Activated naive CD4-positive, alpha-beta T cell treated with anti-CD3 and anti-CD28 coated beads, Interleukin-2, amount 10 ng/mL, durations not matched to agents 7 days and 5 days (primary cell): Measurements from ENCODE around the gene ADARB2.

Experiments used
- CTCF ChIA-PET: fragments of 350-600 bp; sonication (Branson Sonifier 250); formaldehyde crosslinking; loops from one replicate; lab custom pipeline; 2021; ENCODE audit warnings: antibody characterized with exemption; lab: Charles Lee
- DNase-seq: peaks from one replicate; pipeline ENCODE4 v3.0.0-alpha.2; 2020
- H3K27ac Mint-ChIP-seq: one replicate; pipeline ENCODE4 v1.8.0; 2021; ENCODE audit warnings: mild to moderate bottlenecking, moderate library complexity, mixed read lengths
- H3K27me3 Mint-ChIP-seq: one replicate; pipeline ENCODE4 v1.8.0; 2021; ENCODE audit warnings: mild to moderate bottlenecking, mixed read lengths
- H3K36me3 Mint-ChIP-seq: one replicate; pipeline ENCODE4 v1.8.0; 2021; ENCODE audit warnings: mixed read lengths
- H3K4me1 Mint-ChIP-seq: one replicate; pipeline ENCODE4 v1.8.0; 2021; ENCODE audit warnings: mixed read lengths
- H3K4me3 Mint-ChIP-seq: one replicate; pipeline ENCODE4 v1.8.0; 2021; ENCODE audit warnings: mild to moderate bottlenecking, moderate library complexity, mixed read lengths
- H3K9me3 Mint-ChIP-seq: one replicate; pipeline ENCODE4 v1.8.0; 2021; ENCODE audit warnings: mixed read lengths

The ADARB2 gene

GRCh38 chr10:1658658-1659057 is 78.7 kb downstream of the ADARB2 start:
- Mint-ChIP-seq H3K36me3 (no peaks in the 10 kb centered on the region), H3K27ac (no peak overlapping the region), H3K9me3 (no peaks in the 10 kb centered on the region), H3K4me1 (no peaks in the 10 kb centered on the region), H3K27me3 (peaks cover 27% of the 10 kb centered on the region), H3K4me3 (no peak overlapping the region)
- CTCF ChIA-PET = no interaction called here
- DNase-seq = no peak

GRCh38 chr10:1657479-1657878 is 79.8 kb downstream of the ADARB2 start:
- H3K36me3 Mint-ChIP-seq = no peaks in the 10 kb centered on the region
- CTCF ChIA-PET = no interaction called here
- H3K4me3 Mint-ChIP-seq = no peak overlapping the region
- H3K4me1 Mint-ChIP-seq = no peaks in the 10 kb centered on the region
- no peak overlapping the region for H3K27ac Mint-ChIP-seq
- peaks cover 27% of the 10 kb centered on the region for H3K27me3 Mint-ChIP-seq
- H3K9me3 Mint-ChIP-seq = no peaks in the 10 kb centered on the region
- DNase-seq = no peak

- no peak for DNase-seq
- Mint-ChIP-seq H3K9me3 (no peaks in the 10 kb centered on the region), H3K4me3 (no peak overlapping the region), H3K4me1 (no peaks in the 10 kb centered on the region), H3K27me3 (peaks cover 18% of the 10 kb centered on the region), H3K27ac (no peak overlapping the region), H3K36me3 (no peaks in the 10 kb centered on the region)
- CTCF ChIA-PET = no interaction called here
Observed at GRCh38 chr10:1655367-1655766, 82.0 kb downstream of the ADARB2 start.

DNA sequence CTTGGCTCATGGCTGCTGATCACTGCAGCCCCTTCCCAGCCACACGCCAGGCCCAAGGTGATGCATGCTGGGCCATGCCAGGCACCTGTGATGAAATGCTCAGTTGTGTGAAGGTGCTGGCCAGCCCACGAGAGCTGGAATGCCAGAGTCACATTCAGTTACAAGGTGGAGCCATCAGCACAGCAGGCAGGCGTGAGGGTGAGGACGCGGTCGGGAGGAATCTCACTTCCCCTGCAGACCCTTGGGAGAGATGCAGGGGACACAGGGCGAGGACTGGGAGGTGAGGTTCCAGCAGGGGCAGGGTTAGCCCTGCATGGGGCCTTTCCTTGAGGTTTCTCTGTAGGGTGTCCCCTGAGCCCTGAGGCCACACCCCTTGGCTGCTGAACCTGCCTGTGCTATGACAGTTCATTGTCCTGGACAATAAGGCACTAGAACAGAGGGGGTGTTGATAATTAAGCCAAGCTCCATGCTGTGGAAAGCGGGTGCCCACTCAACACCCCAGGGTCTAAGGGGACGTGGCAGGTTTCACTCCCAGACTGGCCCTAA is 82.4 kb downstream of the ADARB2 start:
- Mint-ChIP-seq H3K9me3 (no peaks in the 10 kb centered on the region), H3K36me3 (no peaks in the 10 kb centered on the region), H3K4me3 (no peak overlapping the region), H3K27me3 (peaks cover 16% of the 10 kb centered on the region), H3K4me1 (no peaks in the 10 kb centered on the region), H3K27ac (no peak overlapping the region)
- no peak for DNase-seq
- CTCF ChIA-PET = no interaction called here

DNA sequence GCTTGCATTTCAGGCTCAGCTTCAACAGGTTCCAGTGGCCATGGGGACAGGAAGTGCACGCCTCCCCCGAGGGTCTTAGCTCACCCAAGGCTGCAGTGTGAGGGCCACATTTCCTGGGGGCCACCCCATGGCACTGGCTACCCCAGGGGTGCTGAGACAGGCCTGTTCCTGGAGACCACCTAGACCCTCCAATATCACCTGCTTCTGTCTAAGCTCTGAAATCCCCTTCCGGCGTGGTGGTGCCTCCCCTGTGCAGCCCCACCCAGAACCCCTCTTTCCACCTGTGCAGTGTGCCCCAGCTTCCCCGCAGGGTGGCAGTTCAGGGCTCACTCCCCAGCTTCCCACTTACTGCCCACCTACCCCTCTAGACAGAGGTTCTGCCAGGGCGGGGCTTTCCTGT is 83.1 kb downstream of the ADARB2 start:
- H3K9me3 Mint-ChIP-seq = no peaks in the 10 kb centered on the region
- no peak for DNase-seq
- CTCF ChIA-PET = no interaction called here
- no peak overlapping the region for H3K4me3 Mint-ChIP-seq
- peaks cover 13% of the 10 kb centered on the region for H3K27me3 Mint-ChIP-seq
- no peaks in the 10 kb centered on the region for H3K36me3 Mint-ChIP-seq
- no peaks in the 10 kb centered on the region for H3K4me1 Mint-ChIP-seq
- no peak overlapping the region for H3K27ac Mint-ChIP-seq

DNA sequence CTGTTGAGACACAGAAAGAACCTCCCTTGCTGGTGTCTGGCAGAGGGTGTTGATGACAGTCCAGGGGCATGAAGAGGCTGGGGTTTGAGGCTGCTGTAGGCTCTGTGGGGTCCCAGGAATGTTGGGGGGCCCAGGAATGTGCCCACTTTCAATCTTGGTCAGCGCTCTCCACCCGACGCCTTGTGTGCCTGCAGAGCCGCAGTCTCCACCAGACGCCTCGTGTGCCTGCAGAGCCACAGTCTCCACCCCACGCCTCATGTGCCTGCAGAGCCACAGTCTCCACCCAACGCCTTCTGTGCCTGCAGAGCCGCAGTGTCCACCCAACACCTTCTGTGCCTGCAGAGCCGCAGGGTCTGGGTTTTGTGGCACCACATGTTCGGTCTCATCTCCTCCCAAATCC is 84.0 kb downstream of the ADARB2 start:
- CTCF ChIA-PET = no interaction called here
- H3K4me3 Mint-ChIP-seq = no peak overlapping the region
- no peaks in the 10 kb centered on the region for H3K9me3 Mint-ChIP-seq
- no peaks in the 10 kb centered on the region for H3K36me3 Mint-ChIP-seq
- DNase-seq = no peak
- H3K4me1 Mint-ChIP-seq = no peaks in the 10 kb centered on the region
- peaks cover 11% of the 10 kb centered on the region for H3K27me3 Mint-ChIP-seq
- no peak overlapping the region for H3K27ac Mint-ChIP-seq

DNA sequence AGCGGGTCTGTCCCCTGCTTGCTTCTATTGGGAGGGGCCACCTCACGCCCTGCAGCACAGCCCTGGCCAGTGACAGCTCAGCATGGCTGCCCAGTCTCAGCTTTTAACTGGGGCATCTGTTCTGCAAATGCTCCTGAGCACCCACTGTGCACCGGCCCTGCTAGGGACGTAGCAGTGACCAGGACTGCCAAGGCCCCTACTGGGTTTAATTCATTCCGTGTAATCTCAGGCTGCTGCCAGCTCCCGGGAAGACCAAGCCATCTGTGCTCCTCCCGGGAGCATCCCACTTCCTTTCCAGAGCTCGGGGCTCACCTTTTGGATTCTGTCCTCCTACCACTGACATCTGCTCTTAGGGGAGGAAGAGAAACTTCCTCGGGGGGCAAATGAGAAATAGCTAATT is 85.2 kb downstream of the ADARB2 start:
- Mint-ChIP-seq H3K4me1 (no peaks in the 10 kb centered on the region), H3K27me3 (no peaks in the 10 kb centered on the region), H3K36me3 (no peaks in the 10 kb centered on the region), H3K27ac (no peak overlapping the region), H3K4me3 (no peak overlapping the region), H3K9me3 (peaks cover 4% of the 10 kb centered on the region)
- CTCF ChIA-PET = no interaction called here
- DNase-seq = no peak

GRCh38 chr10:1651270-1651966 is 85.9 kb downstream of the ADARB2 start:
- DNase-seq = no peak
- Mint-ChIP-seq H3K36me3 (no peaks in the 10 kb centered on the region), H3K4me1 (no peaks in the 10 kb centered on the region), H3K4me3 (no peak overlapping the region), H3K9me3 (peaks cover 4% of the 10 kb centered on the region), H3K27ac (no peak overlapping the region), H3K27me3 (no peaks in the 10 kb centered on the region)
- CTCF ChIA-PET = no interaction called here

DNA sequence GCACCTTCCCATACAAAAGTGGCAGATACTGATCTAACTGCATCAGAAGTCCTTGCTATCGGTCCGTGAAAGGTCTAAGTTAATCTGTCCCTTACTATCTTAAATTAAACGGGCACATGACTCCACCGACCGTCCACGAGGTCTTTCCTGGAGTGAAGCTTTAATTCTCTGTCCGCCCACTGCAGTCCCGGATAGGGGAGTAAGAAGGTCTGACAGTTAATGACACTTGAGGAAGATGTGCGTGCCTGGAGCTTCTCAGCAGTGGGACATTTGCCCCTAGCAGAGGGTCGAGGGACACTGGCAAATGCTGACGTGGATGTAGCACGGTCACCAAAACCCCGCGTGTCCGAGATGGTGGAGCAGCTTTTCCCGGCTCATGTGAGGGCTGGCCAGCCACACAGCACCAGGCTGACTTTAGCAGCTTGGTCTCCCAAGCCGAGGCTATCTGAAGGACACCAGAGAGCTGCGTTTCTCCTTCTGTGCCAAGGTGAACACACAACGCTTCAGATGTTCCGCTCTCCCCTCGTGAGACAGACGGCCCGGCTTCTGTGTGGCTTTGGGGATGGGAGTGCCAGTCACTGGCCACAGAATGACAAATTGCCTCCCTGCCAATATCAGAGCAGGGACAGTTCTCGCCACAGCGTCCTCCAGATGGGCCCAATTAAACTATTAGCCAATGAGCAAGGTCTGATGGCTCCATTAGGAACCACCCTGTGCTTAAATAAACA is 86.6 kb downstream of the ADARB2 start:
- CTCF ChIA-PET = no interaction called here
- no peak for DNase-seq
- Mint-ChIP-seq H3K36me3 (no peaks in the 10 kb centered on the region), H3K9me3 (peaks cover 4% of the 10 kb centered on the region), H3K4me3 (no peak overlapping the region), H3K4me1 (no peaks in the 10 kb centered on the region), H3K27me3 (no peaks in the 10 kb centered on the region), H3K27ac (no peak overlapping the region)

DNA sequence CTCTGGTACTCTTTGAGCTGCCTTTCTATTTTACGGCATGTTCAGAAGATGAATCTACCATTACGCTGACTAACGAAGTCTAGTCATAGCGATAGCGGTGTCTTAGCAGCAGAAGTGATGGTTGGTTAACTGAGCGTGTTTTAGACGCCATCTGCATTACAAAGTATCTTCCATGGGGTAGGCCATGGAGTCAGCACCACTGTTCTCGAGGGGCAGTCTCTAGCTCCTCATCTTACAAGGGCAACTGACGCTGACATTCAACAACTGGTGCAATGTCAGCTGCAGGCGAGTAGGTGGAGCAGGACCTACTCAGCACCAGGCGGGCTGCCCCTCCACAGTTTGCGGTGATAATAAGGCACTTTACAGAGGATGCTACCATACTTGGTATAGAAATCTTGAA is 88.7 kb downstream of the ADARB2 start:
- no peak overlapping the region for H3K4me3 Mint-ChIP-seq
- no peak for DNase-seq
- CTCF ChIA-PET = no interaction called here
- H3K27ac Mint-ChIP-seq = no peak overlapping the region
- H3K4me1 Mint-ChIP-seq = no peaks in the 10 kb centered on the region
- no peaks in the 10 kb centered on the region for H3K27me3 Mint-ChIP-seq
- peaks cover 6% of the 10 kb centered on the region for H3K9me3 Mint-ChIP-seq
- no peaks in the 10 kb centered on the region for H3K36me3 Mint-ChIP-seq

DNA sequence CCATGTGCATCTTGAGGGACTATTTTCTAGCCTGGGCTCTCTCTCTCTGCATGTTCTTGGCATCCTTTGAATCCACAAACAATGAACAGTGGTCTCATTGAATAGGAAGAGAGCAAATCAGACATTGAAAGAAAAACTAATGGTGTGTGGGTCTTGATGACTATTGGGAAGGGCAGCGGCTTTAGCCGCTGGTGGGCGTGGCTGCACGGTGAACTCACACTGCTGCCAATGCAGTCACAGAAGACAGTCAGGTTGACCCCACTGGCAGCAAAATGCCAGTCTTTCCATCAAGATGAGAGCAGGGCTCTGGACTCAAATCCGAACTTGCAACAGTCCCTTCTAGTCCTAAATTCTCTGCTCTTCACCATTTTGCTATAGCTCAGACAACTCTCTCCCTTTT is 91.0 kb downstream of the ADARB2 start:
- Mint-ChIP-seq H3K4me1 (no peaks in the 10 kb centered on the region), H3K27ac (no peak overlapping the region), H3K36me3 (no peaks in the 10 kb centered on the region), H3K4me3 (no peak overlapping the region), H3K9me3 (peaks cover 6% of the 10 kb centered on the region), H3K27me3 (no peaks in the 10 kb centered on the region)
- CTCF ChIA-PET = no interaction called here
- DNase-seq = no peak

- CTCF ChIA-PET = no interaction called here
- Mint-ChIP-seq H3K4me3 (no peak overlapping the region), H3K27me3 (no peaks in the 10 kb centered on the region), H3K9me3 (peaks cover 6% of the 10 kb centered on the region), H3K36me3 (no peaks in the 10 kb centered on the region), H3K27ac (no peak overlapping the region), H3K4me1 (no peaks in the 10 kb centered on the region)
- no peak for DNase-seq
Observed at GRCh38 chr10:1645896-1646295, 91.4 kb downstream of the ADARB2 start.

GRCh38 chr10:1644191-1644711 is 93.1 kb downstream of the ADARB2 start:
- no peaks in the 10 kb centered on the region for H3K36me3 Mint-ChIP-seq
- CTCF ChIA-PET = no interaction called here
- no peak for DNase-seq
- no peak overlapping the region for H3K4me3 Mint-ChIP-seq
- no peaks in the 10 kb centered on the region for H3K27me3 Mint-ChIP-seq
- H3K4me1 Mint-ChIP-seq = no peaks in the 10 kb centered on the region
- H3K9me3 Mint-ChIP-seq = peaks cover 6% of the 10 kb centered on the region
- no peak overlapping the region for H3K27ac Mint-ChIP-seq

DNA sequence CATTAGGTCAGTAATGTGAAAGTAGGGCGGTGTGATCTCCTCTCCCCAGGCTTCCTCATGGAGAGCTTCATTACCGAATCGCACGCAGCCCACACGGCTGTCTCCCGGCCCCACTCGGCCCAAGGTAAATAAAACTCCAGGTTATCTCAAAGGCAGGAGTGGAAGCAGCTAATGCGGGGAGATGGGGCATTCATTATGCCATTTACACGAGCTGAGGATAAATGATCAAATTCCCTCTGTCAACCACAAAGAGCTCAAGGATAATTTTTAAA is 93.5 kb downstream of the ADARB2 start:
- DNase-seq = no peak
- Mint-ChIP-seq H3K27me3 (no peaks in the 10 kb centered on the region), H3K36me3 (no peaks in the 10 kb centered on the region), H3K9me3 (peaks cover 6% of the 10 kb centered on the region), H3K27ac (no peak overlapping the region), H3K4me3 (no peak overlapping the region), H3K4me1 (no peaks in the 10 kb centered on the region)
- CTCF ChIA-PET = no interaction called here
